Measurements from ENCODE around the gene TMPRSS9.

TMPRSS9 gene

DNA sequence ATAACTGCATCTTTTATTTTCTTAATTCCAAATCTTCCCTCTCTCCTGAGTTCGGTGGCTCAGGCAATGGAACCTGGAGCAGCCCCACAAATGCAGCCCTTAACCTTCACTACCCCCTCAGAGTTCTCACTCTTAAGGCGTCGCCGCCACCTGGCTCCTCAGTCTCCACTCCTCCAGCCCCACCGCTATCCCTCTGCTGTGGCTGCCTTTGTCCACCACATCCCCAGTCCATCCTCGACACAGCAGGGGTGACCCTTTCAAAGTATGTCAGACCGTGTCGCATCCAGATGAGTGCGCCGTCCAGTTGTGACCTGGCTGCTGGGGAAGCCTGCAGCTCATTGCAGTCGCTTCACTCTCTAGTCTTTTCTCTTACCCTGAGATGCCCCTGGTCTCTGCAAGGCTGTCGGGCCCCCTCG is 30.6 kb upstream of the TMPRSS9 start:
- no peak for DNase-seq (ENCODE audit: low spot score)

DNA sequence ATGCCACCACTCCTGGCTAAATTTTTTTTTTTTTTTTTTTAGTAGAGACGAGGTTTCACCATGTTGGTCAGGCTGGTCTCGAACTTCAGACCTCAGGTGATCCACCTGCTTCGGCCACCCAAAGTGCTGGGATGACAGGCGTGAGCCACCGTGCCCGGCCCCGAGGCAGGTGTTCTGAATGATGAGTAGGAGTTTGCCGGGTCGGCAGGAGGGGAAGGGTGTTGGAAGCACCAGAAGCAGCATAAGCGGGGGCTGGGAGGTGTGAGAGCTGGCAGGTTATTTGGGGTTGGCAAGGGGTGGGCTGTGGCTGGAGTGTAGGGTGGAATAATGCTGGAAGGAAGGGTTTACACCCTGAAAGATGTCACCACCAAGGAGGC is 29.8 kb upstream of the TMPRSS9 start:
- no peak for DNase-seq (ENCODE audit: low spot score)

DNA sequence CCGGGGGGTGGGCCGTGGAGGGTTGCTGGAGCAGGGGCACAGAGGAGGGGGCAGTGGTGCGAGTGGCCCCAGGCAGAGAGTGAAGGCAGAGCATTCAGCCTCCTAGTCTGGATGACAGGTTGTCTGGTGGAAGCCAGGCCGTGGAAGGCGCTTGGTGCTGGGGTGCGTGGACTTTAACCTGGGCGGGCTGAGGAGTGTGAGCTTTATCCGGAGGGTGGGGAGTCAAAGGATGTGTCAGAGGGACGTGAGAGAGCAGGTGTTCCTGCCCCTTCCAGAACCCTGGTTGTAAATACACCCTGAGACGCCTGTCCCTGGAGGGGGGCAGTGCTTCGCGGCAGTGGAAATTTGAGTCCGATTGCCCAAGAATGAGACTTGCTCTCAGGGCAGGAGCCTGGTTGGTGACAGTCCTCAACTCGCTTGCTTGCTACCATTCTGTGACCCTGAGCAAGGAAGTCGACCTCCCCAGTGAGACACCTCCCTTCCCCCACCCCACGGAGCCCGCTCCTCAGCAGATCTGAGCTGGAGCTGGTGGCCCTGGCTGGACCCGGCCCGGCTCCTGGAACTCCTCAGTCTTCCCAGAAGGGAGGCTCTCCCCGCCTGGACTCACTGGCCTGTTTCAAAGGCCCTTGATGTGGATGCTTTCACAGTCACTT is 29.3 kb upstream of the TMPRSS9 start:
- no peak for DNase-seq (ENCODE audit: low spot score)

DNA sequence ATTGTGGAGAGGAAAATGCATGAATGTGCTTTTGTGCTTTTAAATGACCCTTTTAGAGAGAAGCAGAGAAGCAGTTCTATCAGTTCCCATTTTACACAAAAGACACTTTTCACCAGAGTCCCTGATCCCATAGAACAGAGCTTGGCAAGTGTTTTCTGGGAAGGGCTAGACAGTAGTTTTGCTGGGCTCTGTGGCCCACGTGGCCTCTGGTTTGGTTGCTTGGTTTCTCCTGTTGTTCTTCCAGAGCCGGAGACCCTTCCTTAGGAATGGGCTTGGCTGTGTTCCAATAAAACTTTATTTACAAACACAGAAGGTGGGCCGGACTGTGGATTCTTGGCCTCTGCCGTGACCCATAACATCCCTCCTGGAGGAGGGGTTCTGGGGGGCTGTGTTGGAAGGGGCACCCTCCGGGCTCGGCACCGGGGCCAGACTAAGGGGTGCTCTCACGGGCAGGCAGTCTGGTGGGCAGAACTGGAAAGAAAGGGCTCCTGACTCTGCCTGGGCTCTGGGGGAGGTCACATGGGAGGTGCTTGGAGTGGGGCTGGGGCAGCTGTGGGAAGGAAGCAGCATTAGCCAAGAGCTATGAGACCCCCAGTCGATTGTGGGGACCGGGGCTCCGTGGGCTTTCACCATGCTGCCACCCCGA is 28.3 kb upstream of the TMPRSS9 start:
- DNase-seq (ENCODE audit: low spot score): peak; percentile 80

DNA sequence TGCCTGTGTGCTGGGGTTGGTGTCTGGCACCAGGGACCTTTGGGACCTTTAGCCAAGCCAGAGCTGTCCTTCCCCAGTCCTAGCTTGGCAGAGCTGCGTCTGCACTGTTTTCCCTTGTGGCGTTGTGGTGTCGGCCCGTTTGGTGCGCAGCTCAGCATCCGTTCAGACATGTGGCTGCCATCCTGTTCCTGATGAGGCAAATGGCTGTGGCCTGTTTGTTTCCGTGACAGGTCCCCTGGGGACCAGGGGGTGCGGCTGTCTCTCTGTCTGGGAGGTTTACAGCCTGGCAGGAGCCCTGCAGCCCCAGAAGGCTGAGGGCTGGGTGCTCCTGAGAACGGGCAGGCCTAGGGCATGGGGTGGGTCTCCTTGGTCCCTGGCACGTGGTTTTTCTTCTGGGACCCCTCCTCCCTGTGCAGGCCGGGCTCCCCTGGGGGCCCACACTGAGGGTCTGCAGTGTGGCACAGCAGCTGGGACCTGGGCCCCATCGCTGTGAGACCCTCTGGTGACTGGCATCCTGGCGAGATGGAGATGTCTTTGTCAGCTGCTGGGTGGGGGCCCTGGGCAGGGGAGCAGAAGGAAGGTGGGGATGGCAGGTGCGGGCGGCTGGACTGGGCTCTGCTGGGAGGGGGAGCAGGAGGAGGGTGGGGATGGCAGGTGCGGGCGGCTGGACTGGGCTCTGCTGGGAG is 27.6 kb upstream of the TMPRSS9 start:
- DNase-seq (ENCODE audit: low spot score): peak; percentile 28

DNA sequence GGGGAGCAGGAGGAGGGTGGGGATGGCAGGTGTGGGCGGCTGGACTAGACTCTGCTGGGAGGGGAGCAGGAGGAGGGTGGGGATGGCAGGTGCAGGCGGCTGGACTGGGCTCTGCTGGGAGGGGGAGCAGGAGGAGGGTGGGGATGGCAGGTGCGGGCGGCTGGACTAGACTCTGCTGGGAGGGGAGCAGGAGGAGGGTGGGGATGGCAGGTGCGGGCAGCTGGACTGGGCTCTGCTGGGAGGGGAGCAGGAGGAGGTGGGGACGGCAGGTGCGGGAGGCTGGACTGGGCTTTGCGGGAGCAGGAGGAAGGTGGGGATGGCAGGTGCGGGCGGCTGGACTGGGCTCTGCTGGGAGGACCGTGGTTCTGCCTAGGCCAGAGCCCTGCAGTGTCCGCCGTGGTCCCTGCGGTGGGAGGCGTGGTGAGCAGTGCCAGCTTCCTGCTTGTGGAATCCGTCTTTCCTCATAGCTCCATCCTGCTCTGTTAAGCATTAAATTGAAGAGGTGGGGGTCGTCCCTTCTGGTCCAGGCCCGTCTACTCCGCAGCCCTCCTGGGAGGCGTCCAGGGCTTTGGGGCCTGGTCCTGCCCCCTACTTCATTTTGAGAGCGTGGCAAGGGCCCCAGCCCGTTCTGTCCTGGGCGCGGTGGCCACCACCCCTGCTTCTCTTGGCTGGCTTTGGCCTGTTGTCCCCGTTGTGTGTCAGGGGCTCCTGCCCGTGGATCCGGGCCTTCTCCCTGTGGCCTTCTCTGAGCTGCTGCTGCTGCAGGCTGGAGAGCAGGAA is 26.8 kb upstream of the TMPRSS9 start:
- DNase-seq (ENCODE audit: low spot score): no peak

DNA sequence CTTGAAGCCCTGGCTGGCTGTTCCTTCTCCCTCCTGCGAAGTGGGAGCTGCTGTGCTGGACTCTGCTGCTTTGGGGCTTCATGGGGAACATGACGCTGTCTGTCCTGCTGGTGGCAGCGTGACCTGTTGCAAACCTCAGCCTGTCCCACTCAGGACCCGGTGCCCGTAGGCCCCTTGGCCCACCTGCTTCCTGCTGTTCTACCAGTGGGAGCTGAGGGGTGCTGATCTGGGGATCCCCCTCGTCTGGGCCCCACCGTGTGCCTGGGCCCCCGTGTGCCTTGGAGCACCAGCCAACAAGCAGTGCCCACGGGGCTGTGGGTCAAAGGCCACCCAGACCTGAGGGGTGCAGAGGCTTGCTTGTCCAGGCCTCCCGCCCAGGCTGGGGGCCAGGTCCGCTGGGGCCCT is 26.3 kb upstream of the TMPRSS9 start:
- no peak for DNase-seq (ENCODE audit: low spot score)

DNA sequence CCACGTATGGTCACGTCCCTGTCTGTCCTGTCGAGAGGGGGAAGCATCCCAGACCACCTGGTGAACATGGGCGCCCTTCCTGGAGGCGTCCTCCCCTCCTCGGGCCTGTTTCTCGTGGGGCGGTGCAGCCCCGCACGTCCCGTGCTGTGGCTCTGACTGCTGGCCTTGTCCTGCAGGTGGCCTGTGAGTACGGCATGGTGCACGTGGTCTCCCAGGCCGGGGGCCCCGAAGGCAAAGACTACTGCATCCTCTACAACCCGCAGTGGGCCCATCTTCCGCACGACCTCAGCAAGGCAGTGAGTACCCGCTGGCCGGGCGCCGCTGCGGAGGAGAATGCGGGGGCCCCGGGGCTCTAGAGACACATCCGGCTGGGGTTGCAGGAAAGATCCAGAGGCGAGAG is 25.6 kb upstream of the TMPRSS9 start:
- DNase-seq (ENCODE audit: low spot score): no peak

DNA sequence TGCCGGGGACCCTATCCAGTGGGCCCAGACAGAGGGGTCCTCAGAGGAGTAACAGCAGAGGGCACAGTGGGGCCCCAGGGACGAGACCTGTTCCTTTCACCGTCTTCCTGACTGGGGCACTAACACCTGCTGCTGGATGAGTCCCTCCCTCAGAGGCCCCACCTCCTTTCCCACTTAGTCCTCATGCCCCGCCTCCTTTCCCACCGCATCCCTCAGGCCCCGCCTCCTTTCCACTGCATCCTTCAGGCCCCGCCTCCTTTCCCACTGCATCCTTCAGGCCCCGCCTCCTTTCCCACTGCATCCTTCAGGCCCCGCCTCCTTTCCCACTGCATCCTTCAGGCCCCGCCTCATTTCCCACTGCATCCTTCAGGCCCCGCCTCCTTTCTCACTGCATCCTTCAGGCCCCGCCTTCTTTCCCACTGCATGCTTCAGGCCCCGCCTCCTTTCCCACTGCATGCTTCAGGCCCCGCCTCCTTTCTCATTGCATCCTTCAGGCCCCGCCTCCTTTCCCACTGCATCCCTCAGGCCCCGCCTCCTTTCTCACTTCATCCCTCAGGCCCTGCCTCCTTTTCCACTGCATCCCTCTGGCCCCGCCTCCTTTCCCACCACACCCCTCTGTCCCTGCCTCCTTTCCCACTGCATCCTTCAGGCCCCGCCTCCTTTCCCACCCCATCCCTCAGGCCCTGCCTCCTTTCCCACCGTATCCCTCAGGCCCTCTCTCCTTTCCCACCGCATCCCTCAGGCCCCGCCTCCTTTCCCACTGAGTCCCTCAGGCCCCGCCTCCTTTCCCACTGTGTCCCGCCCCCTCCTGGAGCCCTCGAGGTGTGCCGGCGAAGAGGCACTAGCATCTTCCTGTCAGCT is 24.8 kb upstream of the TMPRSS9 start:
- no peak for DNase-seq (ENCODE audit: low spot score)

DNA sequence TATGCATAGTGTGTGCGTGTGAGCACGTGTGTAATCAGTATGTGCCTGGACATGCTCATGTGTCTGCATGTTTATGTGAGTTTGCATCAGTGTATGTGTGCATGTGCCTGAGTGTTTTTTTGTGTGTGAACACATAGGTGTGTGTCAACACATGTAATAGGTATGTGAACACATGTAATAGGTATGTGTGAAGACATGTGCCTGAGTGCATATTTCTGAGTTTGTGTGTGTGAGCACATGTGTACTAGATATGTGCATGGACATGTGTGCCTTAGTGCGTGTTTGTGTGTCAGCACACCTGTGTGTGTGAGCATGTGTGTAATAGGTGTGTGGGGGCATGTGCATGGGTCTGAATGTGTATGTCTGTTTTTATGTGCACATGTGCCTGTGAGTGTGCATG is 24.2 kb upstream of the TMPRSS9 start:
- DNase-seq (ENCODE audit: low spot score): no peak

DNA sequence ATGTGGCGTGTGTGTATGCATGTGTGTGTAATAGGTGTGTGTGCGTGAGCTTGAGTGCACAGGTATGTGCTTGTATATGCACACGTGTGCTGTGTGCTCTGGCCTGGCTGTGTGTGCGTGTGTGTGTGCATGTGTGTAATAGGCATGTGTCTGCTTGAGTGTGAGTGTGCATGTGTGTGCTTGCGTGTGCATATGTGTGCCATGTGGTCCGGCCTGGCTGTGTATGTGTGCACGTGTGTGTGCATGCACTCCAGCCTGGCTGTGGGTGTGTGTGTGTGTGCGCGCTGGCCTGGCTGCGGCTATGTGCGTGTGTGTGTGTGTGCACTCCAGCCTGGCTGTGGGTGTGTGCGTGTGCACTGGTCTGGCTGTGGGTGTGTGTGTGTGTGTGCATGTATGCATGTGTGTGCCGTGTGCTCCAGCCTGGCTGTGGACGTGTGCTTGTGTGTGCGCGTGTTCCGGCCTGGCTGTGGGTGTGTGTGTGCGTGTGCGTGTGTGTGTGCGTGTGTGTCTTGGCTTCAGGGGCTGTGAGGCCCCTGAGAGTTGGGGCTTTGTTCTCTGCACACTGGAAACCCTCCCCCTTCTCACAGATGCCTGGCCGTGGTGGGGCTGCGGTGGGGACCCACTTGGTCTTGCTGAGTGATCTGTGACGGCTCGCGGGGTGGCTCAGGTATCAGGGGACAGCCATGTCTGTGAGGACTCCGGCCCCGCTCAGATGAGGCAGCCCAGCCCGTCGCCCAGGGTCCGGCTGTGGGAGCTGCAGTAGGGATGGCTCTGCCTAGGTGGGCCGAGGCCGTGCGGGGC is 23.3 kb upstream of the TMPRSS9 start:
- DNase-seq (ENCODE audit: low spot score): no peak

DNA sequence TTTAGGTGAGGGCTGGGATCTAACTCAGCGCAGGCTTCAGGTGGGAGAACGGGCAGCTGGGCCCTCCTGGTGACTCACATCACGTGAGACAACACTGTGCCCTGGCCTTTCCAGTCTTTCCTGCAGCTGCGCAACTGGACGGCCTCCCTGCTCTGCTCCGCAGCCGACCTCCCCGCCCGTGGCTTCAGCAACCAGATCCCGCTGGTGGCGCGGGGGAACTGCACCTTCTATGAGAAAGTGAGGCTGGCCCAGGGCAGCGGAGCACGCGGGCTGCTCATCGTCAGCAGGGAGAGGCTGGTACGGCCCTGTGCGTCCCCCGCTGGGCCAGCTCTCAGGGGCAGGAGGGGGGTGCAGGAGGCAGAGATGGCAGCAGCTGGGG is 22.7 kb upstream of the TMPRSS9 start:
- DNase-seq (ENCODE audit: low spot score): peak; percentile 77

DNA sequence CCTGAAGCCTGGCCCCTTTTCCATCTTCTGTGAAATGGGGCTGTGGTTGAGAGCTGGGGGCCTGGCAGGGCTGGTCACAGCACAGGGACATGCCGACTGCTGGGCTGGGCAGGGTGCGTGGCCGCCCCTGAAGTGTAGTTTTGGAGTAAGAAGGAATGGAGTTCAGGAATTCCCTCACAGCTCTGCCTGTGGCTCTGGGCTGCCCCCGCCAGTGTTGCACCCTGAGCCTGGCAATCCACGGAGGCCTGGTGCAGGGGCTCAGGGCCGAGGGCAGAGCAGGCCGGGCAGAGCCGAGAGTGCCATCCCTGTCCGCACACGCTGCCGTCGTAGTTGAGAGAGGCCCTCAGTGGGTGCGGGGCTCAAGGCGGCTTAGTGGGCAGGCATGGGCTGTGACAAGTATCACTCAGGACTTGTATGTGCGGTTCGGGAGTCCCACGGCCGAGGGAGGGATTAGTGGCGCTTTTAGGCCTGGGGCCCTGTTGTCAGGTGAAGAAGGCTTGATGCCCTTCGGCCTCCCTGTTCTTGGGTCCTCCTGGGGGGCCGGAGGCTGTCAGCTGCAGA is 21.9 kb upstream of the TMPRSS9 start:
- no peak for DNase-seq (ENCODE audit: low spot score)

DNA sequence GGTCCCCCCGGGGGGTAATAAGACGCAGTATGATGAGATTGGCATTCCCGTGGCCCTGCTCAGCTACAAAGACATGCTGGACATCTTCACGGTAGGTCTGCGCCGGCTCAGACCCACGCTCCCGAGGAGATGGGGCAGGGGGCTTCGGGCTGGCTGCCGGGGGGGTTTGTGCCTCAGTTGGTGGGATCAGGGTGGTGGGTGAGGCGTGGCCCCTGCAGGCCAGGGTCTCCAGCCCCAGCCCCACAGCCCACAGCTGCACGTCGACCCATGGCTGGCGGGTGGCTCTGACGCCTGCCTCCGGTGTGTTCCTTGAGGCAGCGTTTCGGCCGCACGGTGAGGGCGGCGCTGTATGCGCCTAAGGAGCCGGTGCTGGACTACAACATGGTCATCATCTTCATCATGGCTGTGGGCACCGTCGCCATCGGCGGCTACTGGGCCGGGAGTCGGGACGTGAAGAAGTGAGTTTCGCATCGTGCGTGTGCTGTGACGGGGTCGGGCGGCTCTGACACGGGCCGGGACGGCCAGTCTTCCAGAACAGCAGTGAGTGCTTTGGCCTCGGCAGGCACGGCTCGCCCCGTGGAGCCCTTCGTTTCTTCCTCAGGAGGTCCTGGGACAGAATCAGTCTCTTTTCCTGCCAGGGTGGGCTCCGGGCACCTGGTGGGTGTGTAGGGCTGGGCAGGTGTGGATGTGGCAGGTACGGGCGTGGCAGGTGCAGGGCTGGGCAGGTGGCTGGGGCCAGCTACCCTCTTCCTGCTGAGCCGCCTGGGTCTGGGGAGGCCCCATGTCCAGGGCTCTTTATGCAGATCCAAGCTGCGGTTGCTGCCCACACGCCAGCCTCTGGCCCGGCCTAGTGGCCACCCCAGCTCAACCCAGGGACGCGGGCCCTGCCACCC is 21.1 kb upstream of the TMPRSS9 start:
- no peak for DNase-seq (ENCODE audit: low spot score)

DNA sequence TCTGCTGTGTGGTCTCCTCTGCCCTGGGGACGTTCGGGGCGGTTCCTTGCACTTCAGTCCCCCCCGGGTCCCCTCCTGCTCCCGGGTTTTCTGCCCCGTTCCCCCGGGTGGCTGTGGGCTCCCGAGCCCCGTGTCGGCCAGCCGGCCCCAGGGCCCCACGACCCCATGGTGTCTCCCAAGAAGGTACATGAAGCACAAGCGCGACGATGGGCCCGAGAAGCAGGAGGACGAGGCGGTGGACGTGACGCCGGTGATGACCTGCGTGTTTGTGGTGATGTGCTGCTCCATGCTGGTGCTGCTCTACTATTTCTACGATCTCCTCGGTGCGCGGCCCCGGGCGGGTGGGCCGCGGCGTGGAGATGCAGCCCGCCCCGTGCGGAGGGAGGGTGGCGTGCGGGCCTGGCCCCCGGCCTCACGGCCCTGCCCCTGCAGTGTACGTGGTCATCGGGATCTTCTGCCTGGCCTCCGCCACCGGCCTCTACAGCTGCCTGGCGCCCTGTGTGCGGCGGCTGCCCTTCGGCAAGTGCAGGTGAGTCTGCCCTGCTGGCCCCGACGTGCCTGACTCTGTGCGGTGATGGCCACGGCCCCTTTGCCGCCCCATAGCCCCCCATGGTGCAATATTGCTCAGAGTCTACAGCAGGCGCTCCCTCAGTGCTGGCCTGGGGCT is 20.3 kb upstream of the TMPRSS9 start:
- DNase-seq (ENCODE audit: low spot score): no peak

DNA sequence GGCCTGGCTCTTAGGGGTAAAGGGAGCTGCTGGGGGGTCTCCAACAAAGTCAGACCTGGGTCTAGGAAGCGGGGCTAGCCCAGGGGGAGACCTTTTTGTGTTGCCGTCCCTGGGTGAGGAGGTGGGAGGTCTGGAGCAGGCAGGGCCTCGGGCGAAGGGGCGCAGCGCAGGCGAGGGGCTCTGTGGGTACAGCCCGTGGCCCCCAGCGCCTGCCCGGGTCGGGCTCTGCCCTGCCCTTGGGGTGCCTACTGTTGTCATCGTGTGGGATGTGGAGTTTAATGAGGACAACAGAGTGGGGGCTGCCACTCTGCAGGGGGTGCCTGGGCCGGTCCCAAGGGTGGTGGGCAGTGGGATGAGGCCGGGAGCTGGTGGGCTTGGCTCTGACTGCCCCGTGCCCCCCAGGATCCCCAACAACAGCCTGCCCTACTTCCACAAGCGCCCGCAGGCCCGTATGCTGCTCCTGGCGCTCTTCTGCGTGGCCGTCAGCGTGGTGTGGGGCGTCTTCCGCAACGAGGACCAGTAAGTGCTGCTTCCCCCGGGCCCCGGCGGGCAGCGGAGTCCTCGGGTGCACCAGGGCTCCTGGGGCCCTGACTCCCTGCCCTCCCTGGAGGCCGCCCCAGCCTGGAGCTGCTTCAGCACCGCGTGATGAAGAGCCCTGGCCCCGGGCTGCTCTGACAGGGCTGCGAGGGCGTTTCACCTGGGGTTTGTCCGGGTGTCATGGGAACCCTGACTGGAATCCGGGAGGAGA is 19.4 kb upstream of the TMPRSS9 start:
- DNase-seq (ENCODE audit: low spot score): no peak

DNA sequence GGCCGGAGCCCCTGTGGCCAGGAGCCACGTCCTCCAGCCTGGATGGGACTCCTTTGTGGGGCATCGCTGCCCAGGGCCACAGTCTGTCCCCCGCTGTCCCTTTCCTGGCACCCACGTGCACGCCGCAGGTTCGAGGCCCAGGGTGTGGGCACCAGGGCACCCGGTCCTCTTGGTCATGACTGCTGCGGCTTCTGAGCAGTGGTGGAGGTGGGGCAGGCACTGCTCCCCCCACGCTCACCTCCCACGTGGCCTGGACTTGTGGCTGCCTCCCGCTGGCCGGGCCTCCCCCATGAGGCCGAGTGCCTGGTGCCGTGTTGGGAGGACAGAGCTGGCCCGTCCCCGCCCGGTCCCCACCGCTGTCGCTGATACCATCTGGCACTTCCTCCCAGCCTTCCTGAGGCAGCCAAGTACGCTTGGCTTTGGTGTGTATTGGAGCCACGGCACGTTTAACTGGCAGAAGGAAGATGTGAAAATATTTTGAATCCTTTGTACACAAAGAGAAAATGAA is 18.8 kb upstream of the TMPRSS9 start:
- no peak for DNase-seq (ENCODE audit: low spot score)

DNA sequence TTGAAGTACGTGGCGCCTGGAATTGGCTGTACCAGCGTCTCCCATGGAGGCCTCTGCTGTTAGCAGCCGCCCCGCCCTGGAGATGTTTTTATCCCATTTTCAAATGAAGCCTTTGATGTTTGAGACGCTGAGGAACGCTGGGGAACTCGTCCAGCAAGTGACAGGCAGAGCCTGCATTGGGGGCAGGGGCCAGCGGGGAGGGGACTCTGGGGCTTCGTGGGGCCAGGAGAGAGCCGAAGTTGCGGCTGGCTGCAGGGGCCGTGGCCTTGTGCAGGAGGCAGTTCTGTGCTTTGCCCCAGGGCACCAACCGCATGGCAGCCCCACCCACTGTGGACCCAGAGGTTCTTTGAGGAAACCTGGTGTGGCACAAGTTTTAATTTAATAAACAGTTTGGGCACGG is 18.1 kb upstream of the TMPRSS9 start:
- DNase-seq (ENCODE audit: low spot score): no peak
